GM21423 (cell line): ENCODE measurements around the gene UCN3.
"Not testable (repeated sequence)": the region's sequence is repeated elsewhere in the genome, so short reads cannot be mapped to it uniquely, and the experiment has no call there.

Source experiments
- ATAC-seq: cut with Tn5 transposase; IDR thresholded peaks from one replicate; pipeline ENCODE4 v1.9.1; 2021; ENCODE audit warnings: mild to moderate bottlenecking, moderate library complexity; ENCODE audit not compliant: unreplicated experiment

The UCN3 gene

GRCh38 chr10:5365928-5366327 is 1.2 kb downstream of the UCN3 start:
- ATAC-seq = no peak

GRCh38 chr10:5369362-5370158 is 4.8 kb downstream of the UCN3 start:
- ATAC-seq = no peak

GRCh38 chr10:5370493-5371352 is 6.0 kb downstream of the UCN3 start:
- ATAC-seq = no peak

- ATAC-seq = no peak
Observed at GRCh38 chr10:5373307-5373706, 8.5 kb downstream of the UCN3 start.

GRCh38 chr10:5373891-5374611 is 9.3 kb downstream of the UCN3 start:
- ATAC-seq = no peak

- ATAC-seq = no peak
Observed at GRCh38 chr10:5376450-5376849, 11.7 kb downstream of the UCN3 start.

GRCh38 chr10:5379202-5379601 is 14.4 kb downstream of the UCN3 start:
- ATAC-seq = not testable (repeated sequence)

GRCh38 chr10:5380395-5380794 is 15.6 kb downstream of the UCN3 start:
- ATAC-seq = not testable (repeated sequence)

- no peak for ATAC-seq
Observed at GRCh38 chr10:5381187-5381586, 16.4 kb downstream of the UCN3 start.

- no peak for ATAC-seq
Observed at GRCh38 chr10:5385224-5385623, 20.5 kb downstream of the UCN3 start.

- ATAC-seq = no peak
Observed at GRCh38 chr10:5387169-5387568, 22.4 kb downstream of the UCN3 start.

GRCh38 chr10:5390607-5391205 is 25.9 kb downstream of the UCN3 start:
- ATAC-seq = no peak

- no peak for ATAC-seq
Observed at GRCh38 chr10:5391790-5392189, 27.0 kb downstream of the UCN3 start.

- ATAC-seq = no peak
Observed at GRCh38 chr10:5393529-5393928, 28.8 kb downstream of the UCN3 start.

GRCh38 chr10:5395168-5395567 is 30.4 kb downstream of the UCN3 start:
- no peak for ATAC-seq

GRCh38 chr10:5396556-5397300 is 32.0 kb downstream of the UCN3 start:
- ATAC-seq = no peak

- no peak for ATAC-seq
Observed at GRCh38 chr10:5399332-5399731, 34.6 kb downstream of the UCN3 start.

- no peak for ATAC-seq
Observed at GRCh38 chr10:5400468-5401240, 35.9 kb downstream of the UCN3 start.

- no peak for ATAC-seq
Observed at GRCh38 chr10:5402798-5403197, 38.0 kb downstream of the UCN3 start.
